HuH-7 (cell line): Measurements from ENCODE around the gene C2CD2L.
A peak's percentile ranks its signal among the peaks of the same experiment; 100 is the strongest.
"Not testable (repeated sequence)": the region's sequence is repeated elsewhere in the genome, so short reads cannot be mapped to it uniquely, and the experiment has no call there.

Experiments
- DNase-seq: peaks from one replicate; pipeline ENCODE4 v3.0.0; 2011; ENCODE audit warnings: low spot score

Gene C2CD2L

DNA sequence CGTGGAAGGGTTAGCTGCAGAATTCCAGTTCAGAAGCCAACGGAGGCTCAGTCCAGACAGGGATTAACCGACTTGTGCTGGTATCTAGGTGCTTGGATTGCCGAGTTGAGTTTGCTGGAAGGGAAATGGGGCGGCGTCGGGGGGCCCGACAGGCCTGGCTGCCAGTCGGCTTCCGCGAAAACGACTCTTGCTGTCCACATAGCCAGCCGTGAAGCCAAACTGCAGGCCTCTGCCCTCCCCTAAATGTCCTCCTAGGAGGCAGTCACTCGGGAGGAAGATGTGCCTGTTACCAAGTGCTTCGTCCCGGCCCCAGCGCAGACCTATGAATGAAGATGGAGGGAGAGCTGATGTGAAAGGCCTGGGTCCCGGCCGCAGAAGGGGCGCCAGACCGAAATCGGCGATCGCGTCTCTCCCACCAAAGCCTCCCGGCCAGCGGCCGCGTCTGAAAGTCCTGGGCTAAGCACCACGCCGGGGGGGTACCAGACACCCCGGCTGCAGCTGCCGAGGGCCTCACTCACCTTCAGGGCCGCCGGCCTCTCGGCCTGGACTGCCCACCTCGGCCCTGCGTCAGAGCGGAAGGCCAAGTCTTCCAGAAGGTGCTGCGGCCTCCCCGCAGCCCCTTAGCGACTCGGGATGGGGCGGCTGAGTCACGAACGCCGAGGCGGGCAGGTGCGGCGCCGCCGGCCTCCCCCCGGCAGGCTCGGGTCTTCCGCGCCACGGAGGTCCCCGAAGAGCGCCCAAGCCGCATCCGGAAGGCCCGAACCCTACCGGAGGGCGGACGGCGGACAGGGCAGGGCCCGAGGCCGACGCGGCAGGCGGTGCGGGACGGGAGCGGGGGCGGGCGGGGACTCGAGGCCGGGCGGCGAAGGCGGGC lies 13.0 kb upstream of the C2CD2L start:
- no peak for DNase-seq

DNA sequence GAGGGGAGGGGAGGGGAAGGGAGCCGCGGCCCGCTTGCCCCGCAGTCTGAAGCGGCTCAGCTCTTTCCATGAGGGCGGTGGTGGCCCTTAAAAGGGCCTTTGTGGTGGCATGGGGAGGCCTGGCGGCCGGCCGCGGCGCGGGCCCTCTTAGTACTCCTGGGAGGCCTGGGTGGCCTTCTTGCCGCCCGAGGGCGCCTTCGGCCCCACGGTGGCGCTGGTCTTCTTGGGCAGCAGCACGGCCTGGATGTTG lies 12.4 kb upstream of the C2CD2L start:
- DNase-seq = peak; percentile 45

DNA sequence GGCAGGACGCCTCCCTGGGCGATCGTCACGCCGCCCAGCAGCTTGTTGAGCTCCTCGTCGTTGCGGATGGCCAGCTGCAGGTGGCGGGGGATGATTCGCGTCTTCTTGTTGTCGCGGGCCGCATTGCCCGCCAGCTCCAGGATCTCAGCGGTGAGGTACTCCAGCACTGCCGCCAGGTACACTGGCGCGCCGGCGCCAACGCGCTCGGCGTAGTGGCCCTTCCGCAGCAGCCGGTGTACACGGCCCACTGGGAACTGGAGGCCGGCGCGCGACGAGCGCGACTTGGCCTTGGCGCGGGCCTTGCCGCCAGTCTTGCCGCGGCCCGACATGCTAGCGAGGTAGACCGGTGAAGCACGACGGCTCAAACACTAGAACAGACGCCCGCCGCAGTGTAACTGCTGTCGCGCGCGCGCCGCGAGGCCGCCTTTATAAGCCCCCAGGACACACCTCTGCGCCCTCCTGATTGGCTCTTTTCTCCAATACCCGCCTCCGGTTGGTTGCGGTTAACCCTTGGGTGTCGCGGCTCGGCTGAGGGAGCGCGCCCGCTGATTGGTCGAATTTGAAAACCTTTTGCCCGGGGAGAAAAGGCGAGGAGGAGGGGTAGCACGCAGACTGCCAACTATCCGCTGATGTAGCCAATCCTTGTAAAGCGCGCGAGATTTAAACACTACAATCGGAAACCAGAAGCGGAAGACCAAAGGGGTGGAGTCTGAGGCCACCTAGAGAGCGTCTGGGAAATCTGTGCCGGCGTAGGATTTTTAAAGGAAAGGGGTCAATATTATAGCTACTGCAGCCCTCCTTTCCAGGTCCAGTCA lies 11.9 kb upstream of the C2CD2L start:
- peak; percentile 99 for DNase-seq

DNA sequence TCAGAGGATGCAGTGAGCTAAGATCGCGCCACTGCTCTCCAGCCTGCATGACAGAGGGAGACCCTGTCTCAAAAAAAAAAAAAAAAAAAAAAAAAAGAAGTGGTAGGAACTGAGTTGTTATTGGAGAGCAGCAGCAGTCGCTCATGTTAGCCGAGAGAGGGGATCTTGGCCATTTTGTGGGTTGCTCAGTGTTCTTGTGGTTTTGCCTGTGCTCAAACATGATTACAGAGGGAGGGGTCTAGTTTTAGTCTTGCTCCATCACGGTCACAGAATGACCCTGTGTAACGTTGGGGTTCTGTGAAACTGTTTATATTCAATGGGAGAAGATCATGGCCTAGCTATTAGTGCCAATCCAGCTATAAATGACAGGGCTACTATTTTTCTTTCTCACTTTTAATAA lies 7.4 kb upstream of the C2CD2L start:
- no peak for DNase-seq

DNA sequence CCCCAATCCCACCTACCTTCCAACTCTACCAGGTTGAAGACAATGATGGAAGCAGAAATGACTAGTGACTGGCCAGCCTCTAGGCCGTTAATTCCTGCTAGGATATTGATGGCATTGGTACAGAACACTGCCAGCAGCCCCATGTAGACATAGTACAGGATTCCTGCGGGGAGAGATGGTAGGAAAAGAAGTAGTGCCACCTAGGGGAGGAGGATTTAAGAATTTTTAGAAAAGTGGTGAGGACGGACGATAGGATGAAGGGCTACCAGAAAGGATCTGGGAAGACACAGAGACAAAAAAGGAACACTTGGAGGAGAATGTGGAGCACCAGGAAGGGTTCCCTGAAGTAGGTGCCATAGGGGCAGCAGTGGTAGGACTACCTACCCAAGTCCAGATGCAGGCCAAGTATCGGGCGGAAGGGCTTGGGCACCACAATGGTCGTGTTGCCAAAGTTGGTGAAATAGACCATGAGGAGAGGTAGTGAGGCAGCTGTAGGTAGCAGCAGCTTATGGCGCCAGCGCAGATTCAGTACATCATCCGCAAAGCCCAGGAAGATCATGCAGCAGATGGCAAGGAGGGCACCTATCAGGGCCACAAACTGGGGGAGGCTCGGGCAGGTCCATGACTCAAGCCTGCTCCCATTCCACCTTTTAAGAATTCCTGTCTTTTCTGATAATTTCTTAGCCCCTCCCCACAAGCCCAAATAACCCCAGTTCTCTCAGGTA lies 6.7 kb upstream of the C2CD2L start:
- no peak for DNase-seq

DNA sequence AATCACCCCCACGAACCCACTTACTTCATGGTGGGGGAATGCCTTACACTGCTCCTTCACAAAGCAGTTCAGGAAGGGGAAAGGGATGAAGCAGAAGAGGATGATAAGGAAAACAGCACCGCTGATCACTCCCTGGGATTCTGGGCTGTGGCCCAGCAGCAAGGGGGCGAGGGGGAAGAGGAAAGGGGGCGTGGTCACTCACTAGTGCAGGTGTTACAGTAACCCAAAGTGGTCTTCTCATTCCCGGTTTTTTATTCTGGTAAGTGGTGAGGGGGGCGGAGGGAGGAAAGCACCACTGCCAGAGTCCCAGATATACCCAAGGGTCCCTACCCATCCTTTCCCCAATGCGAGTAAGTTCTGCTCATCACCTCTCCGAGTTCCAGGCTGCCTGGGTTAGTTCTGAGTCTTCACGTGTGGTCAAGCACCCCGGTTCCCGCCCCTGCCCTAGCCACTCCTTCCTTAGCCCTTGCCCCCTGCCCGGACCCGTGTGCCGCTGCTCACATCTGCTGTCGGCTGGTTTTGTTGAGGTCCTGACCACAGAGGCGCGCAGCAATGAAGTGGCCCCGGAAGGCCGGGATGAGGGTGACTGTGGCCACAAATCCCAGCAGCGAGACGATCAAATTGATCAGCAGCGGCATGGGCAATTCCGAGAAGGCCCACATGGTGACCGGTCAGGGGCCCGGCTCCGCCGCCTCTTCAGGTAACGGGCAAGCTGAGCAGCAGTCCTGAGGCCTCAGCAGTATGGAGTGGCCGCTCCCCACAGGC lies 6.0 kb upstream of the C2CD2L start:
- DNase-seq = peak; percentile 49

DNA sequence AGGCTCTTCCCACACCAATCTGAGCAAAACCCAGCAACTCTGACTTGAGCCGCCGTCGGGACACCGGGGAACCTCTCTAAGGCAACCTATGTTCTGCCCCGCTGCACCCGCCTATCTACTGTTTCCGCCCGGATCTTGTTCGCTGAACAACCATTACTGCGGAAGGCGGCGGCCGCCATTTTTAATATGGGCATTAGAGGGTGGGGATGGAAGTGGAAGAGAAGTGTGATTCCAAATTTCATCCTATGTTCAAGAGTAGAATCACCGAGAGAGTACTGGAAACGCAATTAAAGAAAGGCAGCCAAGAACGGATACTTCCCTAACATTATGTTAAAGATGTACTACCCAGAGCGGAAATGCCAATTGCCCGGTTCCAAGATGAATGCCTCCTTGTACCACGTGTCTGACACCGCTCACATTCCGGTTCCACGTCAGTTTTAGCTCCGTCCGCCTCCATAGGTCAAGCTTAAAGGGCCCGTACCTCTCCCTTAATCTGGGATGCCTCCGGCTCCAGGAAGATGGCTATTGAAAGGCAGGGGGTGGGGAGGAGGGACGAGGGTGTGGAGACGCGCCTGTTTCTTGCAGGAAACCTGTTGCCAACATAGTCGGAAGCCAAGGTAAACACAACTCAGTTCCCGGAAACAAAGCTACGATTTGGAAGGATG lies 5.3 kb upstream of the C2CD2L start, which contains the start of gene DPAGT1:
Gene DPAGT1, minus strand, starts transcription at position 95 of the 665 bp plus-strand sequence. CDS start 198 bp downstream, outside the sequence.
- peak; percentile 78 for DNase-seq

DNA sequence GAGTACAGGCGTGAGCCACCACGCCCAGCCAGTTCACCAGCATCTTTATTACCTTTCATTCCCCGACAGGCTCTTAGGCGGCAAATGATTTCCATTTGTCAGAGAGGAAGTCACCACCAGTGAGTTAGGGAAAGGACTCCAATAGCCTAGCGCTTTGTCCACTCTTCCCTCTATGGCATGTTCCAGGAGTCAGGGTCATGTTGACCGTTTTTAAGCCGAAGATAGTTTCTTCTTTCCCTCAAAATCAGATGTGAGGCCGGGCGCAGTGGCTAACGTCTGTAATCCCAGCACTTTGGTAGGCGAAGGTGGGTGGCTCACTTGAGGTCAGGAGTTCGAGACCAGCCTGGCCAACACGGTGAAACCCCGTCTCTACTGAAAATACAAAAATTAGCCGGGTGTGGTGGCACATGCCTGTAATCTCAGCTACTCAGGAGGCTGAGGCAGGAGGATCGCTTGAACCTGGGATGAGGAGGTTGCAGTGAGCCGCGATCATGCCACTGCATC lies 3.9 kb upstream of the C2CD2L start:
- not testable (repeated sequence) for DNase-seq

DNA sequence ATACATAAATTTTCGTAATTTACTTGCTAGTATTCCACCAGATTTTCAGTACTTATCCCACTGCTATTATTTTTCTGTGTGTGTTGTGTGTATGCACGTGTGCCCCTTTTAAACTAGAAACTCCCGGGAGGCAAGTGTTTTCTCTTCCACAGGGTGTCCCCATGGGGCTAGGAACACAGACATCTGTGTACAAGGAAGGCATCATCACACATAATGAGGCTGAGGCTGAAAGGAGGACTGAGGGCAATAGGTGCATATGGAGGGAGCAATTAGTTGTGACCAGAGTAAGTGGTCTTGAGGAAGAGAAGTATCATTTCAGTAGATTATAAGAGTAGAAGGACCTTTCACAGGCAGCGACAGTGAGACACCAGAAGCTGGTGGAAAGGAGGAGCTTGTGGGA lies 3.4 kb upstream of the C2CD2L start:
- DNase-seq = no peak

DNA sequence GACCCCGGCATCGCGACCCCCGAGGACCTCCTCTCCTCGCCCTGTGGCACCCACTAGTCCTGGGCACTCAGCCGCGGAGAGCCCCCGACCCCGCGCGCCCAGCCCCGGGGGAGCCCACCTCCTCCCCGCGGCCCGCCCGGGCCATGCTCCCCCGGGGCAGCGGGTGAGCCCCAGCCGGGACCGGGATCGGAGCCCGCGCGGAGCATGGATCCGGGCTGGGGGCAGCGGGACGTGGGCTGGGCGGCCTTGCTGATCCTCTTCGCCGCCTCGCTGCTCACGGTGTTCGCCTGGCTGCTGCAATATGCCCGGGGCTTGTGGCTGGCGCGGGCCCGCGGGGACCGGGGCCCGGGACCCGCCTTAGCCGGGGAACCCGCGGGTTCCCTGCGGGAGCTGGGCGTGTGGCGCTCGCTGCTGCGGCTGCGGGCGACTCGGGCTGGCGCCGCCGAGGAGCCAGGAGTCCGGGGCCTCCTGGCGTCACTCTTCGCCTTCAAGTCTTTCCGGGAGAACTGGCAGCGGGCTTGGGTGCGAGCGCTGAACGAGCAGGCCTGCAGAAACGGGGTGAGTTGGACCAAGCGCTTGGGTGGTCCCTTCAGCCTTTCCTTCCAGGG lies 498 bp downstream of the C2CD2L start:
- DNase-seq = no peak

DNA sequence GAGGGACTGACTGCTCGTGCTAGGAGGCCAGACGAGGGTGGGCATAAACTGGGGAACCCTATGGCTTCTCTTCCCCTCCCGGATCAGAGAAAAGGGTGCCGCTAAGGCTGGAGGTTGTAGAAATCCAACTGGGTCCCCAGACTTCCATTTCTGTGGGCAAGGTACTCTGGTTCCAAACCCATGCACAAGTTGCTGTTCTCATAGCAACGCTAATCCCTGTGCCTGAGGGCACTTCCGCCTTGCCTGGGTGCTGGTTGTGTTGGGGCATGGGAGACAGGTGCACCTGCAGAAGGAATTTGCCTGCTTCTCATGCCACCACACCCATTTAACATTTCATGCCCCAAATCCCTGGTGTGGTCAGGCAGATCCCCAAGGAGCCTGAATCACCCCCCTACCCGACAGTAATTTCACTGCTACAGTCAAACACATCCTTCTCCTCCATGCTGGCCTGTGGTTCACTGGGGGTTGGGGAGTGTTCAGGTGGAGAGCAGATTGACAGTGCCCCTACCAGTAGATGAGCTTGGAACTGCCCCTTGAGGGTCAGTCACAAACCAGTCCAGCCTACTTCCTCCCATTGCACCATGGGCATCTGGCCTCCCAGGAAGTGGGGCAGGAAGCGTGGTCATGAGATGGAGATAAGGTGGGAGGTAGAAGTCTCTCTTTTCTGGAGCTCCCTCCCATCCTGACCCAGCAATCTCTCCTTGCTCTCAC lies 1.2 kb downstream of the C2CD2L start:
- no peak for DNase-seq

DNA sequence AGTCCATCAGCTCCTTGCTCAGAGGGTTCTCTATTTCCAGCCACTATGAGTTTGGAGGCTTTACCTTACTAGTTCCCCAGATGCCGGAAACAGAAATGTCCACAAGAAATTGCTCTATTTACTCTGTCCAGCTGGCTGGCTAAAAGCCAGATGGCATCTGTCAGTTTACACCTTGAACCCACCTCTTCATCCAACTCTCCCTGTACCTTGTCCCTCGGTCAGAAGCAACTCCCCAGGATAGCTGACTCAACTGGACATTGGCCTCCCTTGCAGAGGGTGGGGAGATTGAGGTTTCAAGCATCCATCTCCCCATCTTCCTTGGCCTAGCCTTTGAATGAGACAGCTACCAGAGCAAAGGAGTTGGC lies 1.7 kb downstream of the C2CD2L start:
- no peak for DNase-seq

DNA sequence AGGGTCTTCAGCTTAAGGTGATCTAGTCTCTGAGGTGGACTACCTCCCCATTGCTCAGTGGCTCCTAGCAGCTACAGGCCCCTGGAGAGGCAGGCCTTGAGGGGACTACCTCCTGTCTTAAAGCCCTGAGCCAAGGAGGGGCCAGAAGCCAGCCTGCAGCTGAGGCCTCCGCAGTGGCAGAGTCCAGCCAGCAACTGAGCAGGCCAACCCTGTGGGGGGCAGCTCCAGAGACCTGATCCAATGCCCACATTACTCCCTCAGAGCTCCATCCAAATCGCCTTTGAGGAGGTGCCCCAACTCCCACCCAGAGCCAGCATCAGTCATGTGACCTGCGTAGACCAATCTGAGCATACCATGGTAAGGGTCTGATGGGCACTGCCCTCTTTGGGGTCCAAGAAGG lies 2.7 kb downstream of the C2CD2L start:
- no peak for DNase-seq

DNA sequence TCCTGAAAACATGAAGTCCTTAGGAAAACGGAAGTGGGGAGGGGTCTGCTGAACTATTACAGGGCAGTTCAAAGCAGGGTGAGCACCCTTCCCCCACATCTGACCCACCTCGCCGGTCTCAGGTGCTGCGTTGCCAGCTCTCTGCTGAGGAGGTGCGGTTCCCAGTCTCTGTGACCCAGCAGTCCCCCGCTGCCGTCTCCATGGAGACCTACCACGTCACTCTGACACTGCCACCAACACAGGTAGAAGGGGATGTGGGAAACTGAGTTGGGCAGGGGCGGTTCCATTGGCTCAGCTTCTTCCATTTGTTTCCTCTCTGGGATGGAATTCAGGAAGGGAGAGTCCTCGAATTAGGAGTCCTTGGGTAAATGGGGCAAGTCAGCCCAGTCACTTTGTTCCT lies 3.3 kb downstream of the C2CD2L start:
- no peak for DNase-seq

DNA sequence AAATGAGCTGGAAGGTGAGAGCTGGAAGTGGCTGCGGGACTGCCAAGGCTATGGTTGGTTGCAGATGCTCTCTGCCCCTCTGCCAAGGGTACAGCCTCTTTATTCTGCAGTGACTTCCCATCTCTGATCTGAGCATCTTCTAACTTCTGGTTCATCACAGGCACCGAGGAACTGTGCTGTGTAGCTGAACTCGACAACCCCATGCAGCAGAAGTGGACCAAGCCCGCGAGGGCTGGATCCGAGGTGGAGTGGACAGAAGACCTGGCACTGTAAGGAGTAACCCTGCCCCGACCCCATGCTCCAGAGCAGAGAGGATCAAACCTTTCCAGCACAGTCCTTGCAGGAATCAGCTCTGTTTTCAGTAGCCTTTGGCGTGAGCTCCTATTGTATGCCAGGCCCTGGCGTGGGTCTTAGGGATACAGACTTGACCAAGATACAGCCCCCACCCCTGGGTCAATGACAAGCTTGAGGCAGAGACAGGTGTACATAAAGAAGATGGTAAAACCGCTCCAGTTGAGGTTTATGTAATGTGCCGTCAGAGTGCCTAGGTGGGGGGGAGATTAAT lies 4.3 kb downstream of the C2CD2L start:
- no peak for DNase-seq

DNA sequence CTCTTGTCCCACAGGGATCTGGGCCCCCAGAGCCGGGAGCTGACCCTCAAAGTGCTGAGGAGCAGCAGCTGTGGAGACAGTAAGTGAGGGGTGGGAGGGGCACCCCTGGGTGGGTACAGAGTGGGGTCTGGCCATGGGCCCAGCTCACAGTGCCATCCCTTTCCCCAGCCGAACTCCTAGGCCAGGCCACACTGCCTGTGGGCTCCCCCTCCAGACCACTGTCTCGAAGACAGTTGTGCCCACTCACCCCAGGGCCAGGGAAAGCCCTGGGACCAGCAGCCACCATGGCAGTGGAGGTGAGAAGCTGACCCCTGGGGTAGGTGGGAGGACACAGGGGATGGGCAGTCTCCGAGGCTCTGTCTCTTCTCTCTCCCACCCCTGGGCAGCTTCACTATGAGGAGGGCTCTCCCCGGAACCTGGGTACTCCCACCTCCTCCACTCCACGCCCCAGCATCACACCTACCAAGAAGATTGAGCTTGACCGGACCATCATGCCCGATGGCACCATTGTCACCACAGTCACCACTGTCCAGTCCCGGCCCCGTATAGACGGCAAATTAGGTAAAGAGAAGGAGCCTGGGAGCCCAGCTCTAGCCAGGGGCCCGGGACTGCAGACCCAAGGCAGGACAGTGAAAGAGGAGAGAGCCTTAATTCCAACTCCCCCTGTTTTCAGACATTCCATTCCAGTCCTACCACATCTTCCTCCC lies 5.3 kb downstream of the C2CD2L start:
- DNase-seq = no peak

DNA sequence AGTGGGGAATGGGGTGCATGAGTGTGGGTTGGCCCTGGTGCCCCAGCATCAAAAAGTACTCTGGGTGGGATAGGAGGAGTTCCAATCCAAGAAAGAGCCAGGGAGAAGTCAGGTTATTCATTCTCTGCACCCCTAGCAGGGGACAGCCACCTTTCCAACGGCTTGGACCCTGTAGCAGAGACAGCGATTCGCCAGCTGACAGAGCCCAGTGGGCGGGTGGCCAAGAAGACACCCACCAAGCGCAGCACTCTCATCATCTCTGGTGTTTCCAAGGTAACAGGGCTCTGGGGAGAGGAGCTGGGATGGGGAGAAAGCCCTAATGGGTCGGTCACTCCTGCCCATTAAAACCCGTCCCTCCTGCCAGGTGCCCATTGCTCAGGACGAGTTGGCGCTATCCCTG lies 6.6 kb downstream of the C2CD2L start:
- no peak for DNase-seq

DNA sequence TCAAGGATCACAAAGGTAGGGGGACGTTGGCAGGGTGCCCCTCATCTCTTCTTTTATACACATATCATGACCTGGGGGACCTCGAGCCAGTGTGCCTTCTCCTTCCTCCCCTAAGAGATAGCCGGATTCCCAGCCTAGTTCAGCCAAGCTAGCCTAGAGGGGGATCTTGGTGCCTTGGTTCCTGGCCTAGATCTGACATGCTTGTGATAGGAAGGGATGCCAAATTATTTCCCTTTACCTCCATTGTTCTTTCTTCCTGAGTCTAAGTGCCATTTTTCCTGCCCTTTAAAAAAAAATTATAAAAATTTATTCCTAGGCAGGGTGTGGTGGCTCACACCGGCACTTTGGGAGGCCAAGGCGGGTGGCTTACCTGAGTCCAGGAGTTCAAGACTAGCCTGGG lies 7.2 kb downstream of the C2CD2L start:
- no peak for DNase-seq
